ENCODE data around the gene CHRM5. TPM values are rescaled to one million over a fixed set of nuclear protein-coding genes. Genes with fewer than 3 reads are reported as not detected.
"Not testable (repeated sequence)": the region's sequence is repeated elsewhere in the genome, so short reads cannot be mapped to it uniquely, and the experiment has no call there.

Gene CHRM5
- polyA plus RNA-seq, 1 donor, result 0.35 TPM

DNA sequence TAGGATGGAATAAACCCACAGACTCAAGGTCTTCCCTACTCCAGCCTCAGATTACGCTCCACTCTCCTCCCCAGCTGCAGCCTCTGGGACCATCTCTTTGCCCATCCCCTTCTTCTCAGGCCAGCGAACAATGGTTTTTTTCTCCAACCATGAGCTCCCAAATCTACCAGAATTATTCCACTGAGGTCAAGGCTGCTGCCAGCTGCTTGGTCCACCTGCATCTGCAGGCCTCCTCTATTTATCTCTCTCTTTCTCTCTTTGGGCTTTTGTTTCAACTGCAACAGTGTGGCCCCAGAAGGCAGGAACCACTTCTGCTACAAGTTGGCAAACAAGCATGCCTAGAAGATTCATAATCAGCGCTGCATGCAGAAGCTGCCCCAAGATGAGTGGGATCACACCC lies 19.1 kb downstream of the CHRM5 start:
- DNase-seq, result no peak

DNA sequence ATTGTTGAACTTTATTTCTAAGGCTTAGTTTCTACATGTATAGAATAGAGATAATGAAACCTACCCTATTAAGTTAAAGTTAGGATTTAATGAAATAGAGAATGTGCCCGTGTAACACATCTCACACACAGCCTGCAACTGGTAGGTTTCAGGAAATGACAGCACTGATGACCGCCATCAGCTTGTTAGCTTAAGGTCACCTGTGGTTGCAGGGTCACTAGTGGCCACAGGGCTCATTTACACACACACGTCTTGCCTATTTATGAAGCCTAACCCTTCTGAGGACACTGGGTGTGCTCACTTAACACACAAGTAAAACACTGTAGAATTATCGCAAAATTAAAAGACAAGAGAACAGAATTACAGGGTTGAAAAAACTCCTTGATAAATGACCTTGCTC lies 20.1 kb downstream of the CHRM5 start:
- no peak for DNase-seq

DNA sequence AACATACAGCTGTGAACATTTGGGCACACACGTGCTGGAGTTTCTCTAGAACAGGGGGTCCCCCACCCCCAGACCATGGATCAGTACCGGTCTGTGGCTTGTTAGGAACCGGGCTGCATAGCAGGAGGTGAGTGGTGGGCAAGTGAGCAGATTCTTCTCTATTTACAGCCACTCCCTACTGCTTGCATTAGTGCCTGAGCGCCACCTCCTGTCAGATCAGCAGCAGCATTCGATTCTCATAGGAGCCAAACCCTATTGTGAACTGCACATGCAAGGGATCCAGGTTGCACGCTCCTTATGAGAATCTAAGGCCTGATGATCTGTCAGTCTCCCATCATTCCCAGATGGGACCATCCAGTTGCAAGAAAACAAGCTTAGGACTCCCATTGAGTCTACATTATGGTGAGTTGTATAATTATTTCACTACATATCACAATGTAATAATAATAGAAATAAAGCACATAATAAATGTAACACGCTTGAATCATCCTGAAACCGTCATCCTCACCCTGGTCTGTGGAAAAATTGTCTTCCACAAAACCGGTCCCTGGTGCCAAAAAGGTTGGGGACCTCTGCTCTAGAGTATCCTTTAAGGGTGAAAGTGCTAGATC lies 25.8 kb downstream of the CHRM5 start:
- DNase-seq, result no peak

DNA sequence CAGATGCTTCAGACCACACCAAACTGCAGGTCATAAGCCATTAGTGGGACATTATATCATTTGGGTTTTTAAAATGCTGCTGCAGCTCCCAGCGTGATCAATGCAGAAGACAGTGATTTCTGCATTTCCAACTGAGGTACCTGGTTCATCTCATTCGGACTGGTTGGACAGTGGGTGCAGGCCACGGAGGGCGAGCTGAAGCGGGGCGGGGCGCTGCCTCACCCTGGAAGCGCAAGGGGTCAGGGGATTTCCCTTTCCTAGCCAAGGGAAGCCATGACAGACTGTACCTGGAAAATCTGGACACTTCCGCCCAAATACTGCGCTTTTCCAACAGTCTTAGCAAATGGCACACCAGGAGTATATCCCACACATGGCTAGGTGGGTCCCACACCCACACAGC lies 27.4 kb downstream of the CHRM5 start:
- not testable (repeated sequence) for DNase-seq

DNA sequence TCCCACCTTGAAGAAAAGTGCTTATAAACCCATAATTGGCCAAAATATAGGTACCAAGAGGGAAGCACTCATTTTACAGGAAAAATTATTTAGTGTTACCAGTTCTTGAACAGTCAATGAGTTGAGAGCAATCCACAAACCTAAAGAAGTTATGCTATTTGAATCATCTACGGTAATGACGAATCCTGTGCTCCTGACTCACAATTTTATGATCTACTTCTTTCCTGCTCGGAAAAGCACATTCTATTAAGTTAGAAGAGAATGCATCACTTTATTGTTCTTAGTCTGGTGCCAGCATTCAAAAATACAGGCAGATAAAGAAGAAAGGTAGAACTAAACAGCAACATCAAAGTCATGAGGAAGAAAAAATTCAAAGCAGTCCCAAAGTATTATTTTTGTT lies 33.2 kb downstream of the CHRM5 start:
- DNase-seq, result no peak

DNA sequence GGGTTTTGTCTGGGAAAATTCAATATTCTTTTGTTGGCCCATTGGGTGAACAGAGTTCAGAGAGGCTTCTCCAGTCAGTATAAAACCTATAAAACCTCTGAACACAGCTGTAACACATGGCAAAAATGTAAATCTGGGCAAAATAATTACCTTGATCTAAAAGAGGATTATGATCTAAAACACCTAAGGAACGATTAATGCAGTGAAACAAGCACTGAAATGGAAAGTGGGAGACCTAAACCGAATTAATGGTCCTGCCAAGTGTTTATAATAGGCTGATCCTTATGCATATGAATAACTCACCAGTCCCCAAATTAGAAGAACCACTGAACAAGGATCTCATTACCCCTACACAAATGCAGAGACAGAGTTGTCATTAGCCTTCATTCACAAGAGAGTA lies 38.1 kb downstream of the CHRM5 start:
- no peak for DNase-seq

DNA sequence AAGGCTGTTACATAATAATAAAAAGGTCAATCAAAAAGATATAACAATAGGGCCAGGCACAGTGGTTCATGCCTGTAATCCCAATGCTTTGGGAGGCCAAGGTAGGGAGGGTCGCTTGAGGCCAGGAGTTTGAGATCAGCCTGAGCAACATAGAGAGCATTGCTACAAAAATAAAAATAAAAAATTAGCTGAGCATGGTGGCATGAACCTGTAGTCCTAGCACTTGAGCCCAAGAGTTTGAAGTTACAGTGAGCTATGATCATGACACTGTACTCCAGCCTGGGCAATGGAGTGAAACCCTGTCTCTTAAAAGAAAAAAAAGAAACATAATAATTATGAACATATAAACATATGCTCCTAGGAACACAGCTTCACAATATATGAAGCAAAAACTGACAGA lies 41.4 kb downstream of the CHRM5 start:
- DNase-seq, result no peak

DNA sequence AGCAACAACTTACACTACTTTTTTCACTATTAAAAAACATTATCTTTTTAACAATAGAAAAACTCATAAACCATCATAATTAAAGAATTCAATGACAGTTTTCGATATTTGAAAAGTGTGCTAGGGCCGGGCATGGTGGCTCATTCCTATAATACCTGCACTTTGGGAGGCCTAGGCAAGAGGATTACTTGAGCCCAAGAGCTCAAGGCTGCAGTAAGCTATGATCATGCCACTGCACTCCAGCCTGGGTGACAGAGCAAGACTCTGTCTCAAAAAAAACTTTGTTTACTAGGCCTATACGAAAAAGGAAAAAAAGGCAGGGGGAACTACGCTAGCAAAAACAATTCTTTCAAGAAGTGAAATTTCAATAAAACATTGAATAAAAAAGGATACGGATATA lies 42.6 kb downstream of the CHRM5 start:
- no peak for DNase-seq

DNA sequence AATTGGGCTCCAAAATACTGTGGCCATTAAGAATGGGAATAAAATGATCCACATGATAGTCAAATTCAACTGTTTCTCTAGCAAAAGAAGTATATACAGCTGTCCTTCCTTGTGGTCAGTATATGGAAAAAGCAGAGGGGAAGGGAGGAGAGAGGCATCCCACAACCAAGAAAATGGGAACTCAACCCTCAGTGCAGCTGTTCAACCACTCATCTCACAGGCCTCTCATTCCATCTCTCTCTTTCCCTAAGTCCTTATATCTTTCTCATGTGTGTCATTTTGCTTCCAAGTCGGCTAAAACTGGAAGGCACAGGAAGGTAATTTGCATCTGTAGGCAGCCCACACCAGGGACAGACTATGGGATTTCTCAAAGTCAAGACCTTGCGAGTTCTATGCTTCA lies 43.2 kb downstream of the CHRM5 start:
- DNase-seq, result no peak

DNA sequence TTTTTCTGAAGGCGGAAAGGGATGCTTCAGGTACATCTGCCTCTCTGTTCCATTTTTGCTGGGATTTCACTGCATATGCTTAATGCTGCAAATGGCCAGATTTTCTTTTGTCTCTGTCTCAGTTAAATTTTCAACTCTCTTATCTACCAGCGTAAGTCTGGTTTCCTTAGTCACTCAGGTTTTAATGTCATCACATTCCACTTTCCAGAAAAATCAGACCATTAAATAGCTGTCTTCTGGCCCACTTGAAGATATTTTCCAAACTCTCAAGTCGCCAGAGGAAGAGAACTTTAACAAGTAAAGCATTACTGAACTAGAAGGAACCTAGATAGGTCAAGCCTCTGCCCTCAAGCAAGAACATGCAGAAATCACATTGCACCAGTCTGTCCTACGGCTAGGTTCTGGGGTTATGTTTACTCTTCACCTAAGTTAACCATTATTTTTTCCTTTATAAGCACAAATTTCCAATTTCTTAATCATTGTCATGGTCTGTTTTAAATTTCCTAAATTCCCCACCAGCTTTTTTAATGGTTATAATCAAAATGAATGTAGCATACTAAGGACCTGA lies 44.2 kb downstream of the CHRM5 start:
- no peak for DNase-seq

DNA sequence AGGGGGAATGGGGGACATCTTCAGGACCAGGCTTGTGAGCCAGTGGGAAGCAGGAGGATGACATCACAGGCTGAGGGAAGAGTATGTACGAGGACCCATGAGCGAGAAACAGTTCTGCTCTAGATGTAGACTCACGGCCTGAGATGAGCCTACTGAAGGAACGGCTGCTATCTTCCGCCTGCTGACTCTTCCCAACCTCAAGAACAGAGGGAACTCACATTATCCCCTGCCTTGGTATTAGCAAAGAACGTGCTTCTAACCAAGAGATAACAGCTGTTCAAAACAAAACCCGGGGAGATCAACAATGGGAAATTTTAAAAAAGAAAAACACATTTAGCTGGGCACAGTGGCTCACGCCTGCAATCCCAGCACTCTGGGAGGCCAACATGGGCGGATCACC lies 45.4 kb downstream of the CHRM5 start:
- no peak for DNase-seq

DNA sequence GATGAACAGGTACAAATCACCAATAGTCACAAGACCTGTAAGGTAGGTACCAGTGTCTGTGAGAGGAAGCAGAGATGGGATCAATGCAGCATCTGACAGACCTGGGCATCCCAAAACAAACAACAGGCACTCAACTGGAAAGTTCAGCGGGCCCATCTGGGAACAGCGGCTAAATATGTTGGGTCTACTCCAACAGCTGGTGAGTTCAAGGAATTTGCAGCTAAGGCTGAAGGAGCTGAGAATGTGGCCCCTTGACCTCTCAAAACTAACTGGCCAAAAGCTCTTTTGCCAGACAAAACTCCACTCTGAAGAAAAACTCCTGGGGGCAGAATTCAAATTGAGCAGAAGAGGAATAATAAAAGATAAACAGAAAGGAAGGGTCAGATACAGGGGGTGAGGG lies 46.3 kb downstream of the CHRM5 start:
- no peak for DNase-seq

DNA sequence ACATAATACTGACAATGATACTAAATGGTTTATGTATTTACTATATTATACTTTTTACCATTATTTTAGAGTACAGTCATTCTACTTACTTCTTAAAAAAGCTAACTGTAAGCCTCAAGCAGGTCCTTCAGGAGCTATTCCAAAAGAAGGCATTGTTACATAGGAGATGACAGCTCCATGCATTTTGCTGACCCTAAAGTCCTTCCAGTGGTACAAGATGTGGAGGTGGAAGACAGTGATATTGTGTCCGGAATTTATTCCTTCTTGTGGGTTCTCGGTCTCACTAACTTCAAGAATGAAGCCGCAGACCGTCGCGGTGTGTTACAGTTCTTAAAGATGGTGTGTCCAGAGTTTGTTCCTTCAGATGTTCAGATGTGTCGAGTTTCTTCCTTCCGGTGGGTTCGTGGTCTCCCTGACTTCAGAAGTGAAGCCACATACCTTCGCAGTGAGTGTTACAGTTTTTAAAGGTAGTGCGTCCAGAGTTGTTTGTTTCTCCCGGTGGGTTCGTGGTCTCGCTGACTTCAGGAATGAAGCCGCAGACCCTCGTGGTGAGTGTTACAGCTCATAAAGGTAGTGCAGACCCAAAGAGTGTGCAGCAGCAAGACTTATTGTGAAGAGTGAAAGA lies 49.8 kb downstream of the CHRM5 start:
- no peak for DNase-seq

DNA sequence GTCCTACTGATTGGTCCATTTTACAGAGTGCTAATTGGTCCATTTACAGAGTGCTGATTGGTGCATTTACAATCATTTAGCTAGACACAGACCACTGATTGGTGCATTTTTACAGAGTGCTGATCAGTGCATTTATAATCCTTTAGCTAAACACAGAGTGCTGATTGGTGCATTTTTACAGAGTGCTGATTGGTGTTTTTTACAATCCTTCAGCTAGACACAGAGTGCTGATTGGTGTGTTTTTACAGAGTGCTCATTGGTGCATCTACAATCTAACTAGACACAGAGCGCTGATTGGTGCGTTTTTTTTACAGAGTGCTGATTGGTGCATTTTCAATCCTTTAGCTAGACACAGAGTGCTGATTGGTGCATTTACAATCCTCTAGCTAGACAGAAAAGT lies 50.4 kb downstream of the CHRM5 start:
- DNase-seq, result not testable (repeated sequence)

DNA sequence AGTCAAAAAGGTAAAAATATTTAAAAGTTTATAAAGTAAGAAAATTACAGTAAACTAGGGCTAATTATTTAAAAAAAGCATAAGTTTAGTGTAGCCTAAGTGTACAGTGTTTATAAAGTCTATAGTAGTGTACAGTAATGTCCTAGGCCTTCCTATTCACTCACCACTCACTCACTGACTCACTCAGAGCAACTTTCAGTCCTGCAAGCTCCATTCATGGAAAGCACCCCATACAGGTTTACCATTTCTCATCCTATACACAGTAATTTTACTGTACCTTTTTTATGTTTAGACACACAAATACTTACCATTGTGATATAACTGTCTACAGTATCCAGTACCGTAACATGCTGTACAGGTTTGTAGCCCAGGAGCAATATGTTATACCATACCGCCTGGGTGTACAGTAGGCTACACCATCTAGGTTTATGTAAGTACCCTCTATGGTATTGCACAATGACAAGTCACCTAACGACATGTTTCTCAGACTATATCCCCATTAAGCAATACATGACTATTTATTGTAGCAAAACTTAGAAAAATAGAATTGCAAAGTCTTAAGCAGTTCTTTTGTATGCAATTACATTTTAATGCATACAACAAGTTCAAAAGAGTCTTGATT lies 51.2 kb downstream of the CHRM5 start:
- no peak for DNase-seq

DNA sequence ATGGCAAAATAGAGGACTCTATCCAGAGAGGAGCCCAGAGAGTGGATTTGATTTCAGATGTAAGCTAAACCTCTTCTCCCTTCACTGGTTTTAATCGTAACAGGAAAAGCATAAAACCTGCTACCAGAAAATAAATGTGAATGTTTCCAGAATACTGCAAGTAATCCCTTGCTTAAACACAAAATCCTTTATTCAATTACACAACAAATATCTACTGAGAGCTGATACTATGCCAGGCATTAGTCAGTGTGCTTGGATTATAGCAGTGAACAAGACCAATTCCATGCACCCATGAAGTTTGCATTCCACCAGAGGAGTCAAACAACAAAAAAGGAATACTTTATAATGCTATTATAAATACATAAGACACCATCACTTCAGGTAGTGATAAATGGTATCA lies 55.6 kb downstream of the CHRM5 start:
- no peak for DNase-seq

DNA sequence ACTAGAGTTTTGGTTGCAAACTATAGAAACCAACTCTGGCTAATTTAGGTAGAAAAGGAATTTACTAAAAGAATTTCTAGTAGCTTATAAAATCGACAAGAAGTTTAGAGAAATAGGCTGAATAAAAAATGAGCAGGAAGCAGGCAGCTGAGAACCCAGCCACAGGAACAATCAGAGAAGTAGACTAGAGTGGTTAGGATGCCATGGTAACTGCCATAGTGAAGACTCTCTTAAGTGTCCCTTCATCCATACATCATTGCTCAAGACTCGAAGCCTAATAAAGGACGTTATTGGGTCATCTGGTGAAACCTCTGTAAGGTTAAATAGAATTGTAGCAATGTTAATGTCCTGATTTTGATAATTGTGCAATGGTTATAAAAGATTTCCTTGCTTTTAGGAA lies 57.0 kb downstream of the CHRM5 start:
- DNase-seq, result no peak

DNA sequence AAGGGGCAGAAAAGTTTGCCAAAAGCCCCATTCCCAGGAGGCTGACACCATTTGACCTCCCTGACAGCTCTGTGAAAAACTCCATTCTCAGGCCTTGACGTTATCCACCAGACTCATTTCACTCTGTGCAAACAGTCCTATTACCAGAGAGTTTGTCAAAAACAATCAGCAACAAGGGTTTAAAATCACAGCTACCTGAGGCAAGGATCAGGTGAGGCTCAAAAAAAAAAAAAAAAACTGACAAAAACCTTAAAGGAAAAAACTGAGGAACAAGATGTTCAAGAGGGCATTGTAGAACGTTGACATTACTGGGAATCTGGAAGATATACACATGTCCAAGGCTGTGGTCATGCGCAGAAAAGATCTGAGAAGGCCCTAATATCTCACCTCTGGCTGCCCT lies 59.3 kb downstream of the CHRM5 start:
- DNase-seq, result no peak

DNA sequence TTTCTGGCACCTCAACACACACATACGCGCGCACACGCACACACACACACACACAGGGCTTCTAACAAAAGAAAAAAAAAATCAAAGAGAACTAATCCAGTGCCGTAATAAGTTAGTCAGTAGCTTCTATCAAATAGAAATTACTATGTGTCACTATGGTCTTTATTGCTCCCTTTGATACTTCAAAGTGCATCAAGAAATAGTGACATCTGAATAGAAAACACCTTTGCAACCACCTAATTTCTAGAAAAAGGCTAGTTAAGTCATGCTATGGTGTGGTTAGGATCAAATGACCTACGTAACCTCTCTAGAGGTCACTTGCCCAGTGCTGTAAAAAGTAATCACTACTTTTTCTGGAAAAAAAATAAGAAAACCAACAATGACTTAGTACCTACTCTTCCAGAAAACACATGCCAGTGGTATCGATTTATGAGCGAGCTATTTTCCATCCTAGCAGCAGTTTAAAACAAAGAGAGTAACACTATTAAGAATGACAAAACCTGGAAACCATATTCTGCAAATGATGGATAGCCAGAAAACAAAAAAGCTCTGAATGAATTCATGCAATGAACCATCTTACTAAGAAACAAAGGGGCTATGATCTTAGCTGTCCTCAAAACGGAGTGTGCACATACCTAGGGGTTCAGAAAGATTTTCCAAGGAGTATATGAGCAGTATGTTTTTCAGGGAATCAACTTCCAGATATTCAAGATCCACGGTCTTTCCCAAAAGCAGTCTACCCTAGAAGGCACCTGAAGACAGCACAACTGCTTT lies 63.9 kb downstream of the CHRM5 start:
- DNase-seq, result no peak

DNA sequence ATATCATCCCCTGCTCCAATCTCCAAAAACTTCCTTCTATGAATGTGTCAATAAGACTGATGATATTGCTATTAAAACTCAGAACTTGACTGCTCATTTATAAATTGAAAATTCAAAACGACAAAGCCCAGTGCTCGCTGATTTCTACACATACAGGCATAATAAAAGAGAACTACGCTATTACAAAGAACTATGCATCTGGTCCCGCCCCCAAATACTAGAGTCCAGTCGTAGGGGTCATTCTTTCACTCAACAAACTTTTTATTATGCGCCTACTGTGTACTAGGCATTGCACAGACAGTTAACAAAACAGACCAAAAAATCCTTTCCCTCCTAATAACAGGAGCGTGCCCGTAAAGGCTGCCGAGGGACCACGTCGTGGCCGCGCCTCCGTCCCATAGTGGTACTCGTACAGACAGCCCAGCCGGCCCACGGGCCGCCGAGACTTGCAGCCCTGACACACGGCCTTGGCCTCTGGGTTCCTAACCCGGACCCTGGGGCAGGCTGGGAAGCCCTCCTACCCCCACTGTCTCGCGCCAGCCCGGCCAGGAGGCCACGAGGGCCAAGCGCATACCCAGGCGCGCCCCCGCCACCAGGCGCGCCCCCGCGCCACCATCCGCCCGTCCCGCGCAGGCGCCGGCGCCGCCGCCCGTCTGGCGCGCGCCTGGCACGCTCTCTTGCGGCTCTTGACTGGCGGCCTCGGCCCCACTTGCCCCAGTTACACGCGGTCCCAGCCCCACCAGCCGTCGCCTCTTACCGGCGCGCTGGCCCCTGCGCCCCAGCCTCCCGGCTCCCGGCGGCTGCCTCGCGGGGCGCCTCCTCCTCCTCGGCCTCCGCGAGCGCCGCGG lies 70.0 kb downstream of the CHRM5 start:
- DNase-seq, result peak; percentile 75

DNA sequence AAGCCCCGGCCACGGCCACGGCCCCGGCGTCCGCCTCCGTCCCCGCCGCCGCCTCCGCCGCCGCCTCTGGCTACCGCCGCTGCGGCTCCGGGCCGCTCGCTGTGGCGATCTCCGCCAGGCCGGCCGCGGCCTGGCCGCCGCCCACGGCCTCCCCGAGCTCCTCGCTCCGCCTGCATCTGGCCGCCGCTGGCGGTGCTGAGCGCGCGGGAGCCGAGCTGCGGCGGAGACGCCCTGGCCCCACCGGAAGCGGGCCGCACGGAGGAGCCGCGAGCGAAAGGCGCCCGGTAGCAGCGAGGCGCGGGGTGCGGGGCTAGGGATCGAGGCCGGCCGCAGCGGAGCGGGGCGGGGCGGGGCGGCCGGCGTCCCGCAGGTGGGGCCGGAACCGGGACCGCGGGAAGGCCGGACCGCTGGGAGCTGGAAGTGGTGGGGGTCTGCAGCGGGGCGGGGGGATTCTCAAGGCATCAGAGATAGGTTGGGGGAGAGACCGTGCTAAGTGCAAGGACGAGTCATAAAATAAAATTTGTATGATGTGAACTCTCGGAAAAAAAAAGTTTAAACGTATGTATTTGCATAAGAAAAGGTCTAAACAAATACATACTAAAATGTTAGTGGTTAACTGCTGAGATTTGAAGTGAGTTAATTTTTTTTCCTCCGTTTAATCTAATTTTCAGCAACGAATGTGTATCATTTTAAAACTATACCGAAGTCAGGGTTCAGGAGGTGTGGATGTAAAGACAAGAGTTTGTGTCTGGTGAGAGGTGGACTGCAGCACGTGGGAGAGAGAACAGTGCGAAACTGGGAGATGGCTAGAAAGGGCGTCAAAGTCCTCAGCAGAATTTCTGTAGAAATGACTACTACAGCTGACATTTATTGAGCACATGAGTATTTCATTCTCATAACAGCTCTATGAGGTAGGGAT lies 70.8 kb downstream of the CHRM5 start, which contains the start of gene AVEN:
Gene AVEN (minus strand): TSS at position 334 of the 919 bp plus-strand sequence. CDS start 158 bp downstream, at position 176.
- DNase-seq, result no peak

All from left kidney (tissue), 2 donors.